Hair follicular keratinocyte (primary cell): ENCODE measurements around the gene GPR37L1. TPM values are rescaled to one million over a fixed set of nuclear protein-coding genes. Genes with fewer than 3 reads are reported as not detected.

Experiments
- total RNA-seq: library from RNA; depleted of rRNA; stranded (reverse); fragments of >200 nt; gene quantifications from 2 replicates; pipeline ENCODE4 v1.2.3, GENCODE V29; 2015

The GPR37L1 gene
- not detected in 2 replicates for total RNA-seq

GRCh38 chr1:202122639-202123335, at the start of gene GPR37L1:
GPR37L1 (plus strand) TSS chr1:202122917; CDS start chr1:202122964, 47 bp downstream.

GRCh38 chr1:202144402-202145067, 21.8 kb downstream of the GPR37L1 start, which contains the start of gene ARL8A:
ARL8A (minus strand) TSS chr1:202144737; CDS start chr1:202144572, 165 bp downstream.

GRCh38 chr1:202160377-202160940, 37.7 kb downstream of the GPR37L1 start, which contains the start of gene PTPN7:
PTPN7 (minus strand) TSS chr1:202160602; CDS start chr1:202159402, 1,200 bp downstream.

Other genes with a start within 250 kb of the GPR37L1 start
- 2.5 and 4.4 TPM in 2 replicates for gene SHISA4, start 234.0 kb upstream of the GPR37L1 start, total RNA-seq
- gene LMOD1, start 176.4 kb upstream of the GPR37L1 start, total RNA-seq = 0.08 TPM in 1 of 2 replicates, not detected in the other
- 50.1 and 69.7 TPM in 2 replicates for gene TIMM17A, start 167.4 kb upstream of the GPR37L1 start, total RNA-seq
- 81.5 and 96.3 TPM in 2 replicates for gene RNPEP, start 140.3 kb upstream of the GPR37L1 start, total RNA-seq
- gene ELF3, start 112.3 kb upstream of the GPR37L1 start, total RNA-seq = 0.62 TPM in 1 of 2 replicates, not detected in the other
- gene ARL8A, start 21.8 kb downstream of the GPR37L1 start, total RNA-seq = 25.4 and 32.6 TPM in 2 replicates
- not detected in 2 replicates for gene PTPN7, start 37.7 kb downstream of the GPR37L1 start, total RNA-seq
- 0.04 and 0.16 TPM in 2 replicates for gene LGR6, start 70.9 kb downstream of the GPR37L1 start, total RNA-seq
- gene UBE2T, start 219.0 kb downstream of the GPR37L1 start, total RNA-seq = 42.3 and 91.0 TPM in 2 replicates
- 3.6 and 5.7 TPM in 2 replicates for gene PPP1R12B, start 225.8 kb downstream of the GPR37L1 start, total RNA-seq